Mesendoderm (in vitro differentiated cells): Measurements from ENCODE around the gene SPATA19. TPM values are rescaled to one million over a fixed set of nuclear protein-coding genes. Genes with fewer than 3 reads are reported as not detected.
A peak's percentile ranks its signal among the peaks of the same experiment; 100 is the strongest.

ENCODE experiments used
- DNase-seq: peaks from one replicate; pipeline ENCODE4 v3.0.0; 2013
- H2AK5ac ChIP-seq: 2 replicates; pipeline ENCODE4 v1.6.1; 2013; ENCODE audit warnings: low read length, inconsistent platforms
- H2BK120ac ChIP-seq: 2 replicates; pipeline ENCODE4 v1.6.1; 2013; ENCODE audit warnings: low read depth, mild to moderate bottlenecking, low read length, moderate library complexity, mixed read lengths
- H2BK15ac ChIP-seq: replicated peaks from 2 replicates; pipeline ENCODE4 v1.6.1; 2013; ENCODE audit warnings: low read depth, mild to moderate bottlenecking, moderate library complexity
- H2BK5ac ChIP-seq: 2 replicates; pipeline ENCODE4 v1.6.1; 2013; ENCODE audit warnings: low read length, inconsistent platforms
- H3K18ac ChIP-seq: 2 replicates; pipeline ENCODE4 v1.6.1; 2013; ENCODE audit warnings: mild to moderate bottlenecking, low read length, mixed read lengths
- H3K23ac ChIP-seq: one replicate; pipeline ENCODE4 v1.6.1; 2013; ENCODE audit warnings: low read length
- H3K27ac ChIP-seq: 2 replicates; pipeline ENCODE4 v1.5.1; 2013; ENCODE audit warnings: low read depth, mild to moderate bottlenecking, inconsistent platforms, low read length, moderate library complexity
- H3K27me3 ChIP-seq: 2 replicates; pipeline ENCODE4 v1.6.1; 2013; ENCODE audit warnings: low read length, control low read depth, mild to moderate bottlenecking, inconsistent platforms; ENCODE audit not compliant: insufficient read depth, poor library complexity
- H3K36me3 ChIP-seq: 2 replicates; pipeline ENCODE4 v1.6.1; 2013; ENCODE audit warnings: low read length, inconsistent platforms; ENCODE audit not compliant: control insufficient read depth, insufficient read depth
- H3K4ac ChIP-seq: one replicate; pipeline ENCODE4 v1.6.1; 2013; ENCODE audit warnings: low read depth, mild to moderate bottlenecking, low read length, moderate library complexity
- H3K4me1 ChIP-seq: 2 replicates; pipeline ENCODE4 v1.6.1; 2013; ENCODE audit warnings: low read depth, low read length, inconsistent platforms; ENCODE audit not compliant: control insufficient read depth
- H3K4me2 ChIP-seq: 2 replicates; pipeline ENCODE4 v1.6.1; 2013; ENCODE audit warnings: low read length
- H3K4me3 ChIP-seq: 2 replicates; pipeline ENCODE4 v1.5.1; 2013; ENCODE audit warnings: mild to moderate bottlenecking, low read length
- H3K56ac ChIP-seq: one replicate; pipeline ENCODE4 v1.6.1; 2013; ENCODE audit warnings: low read length
- H3K79me1 ChIP-seq: 2 replicates; pipeline ENCODE4 v1.6.1; 2013; ENCODE audit warnings: low read length, inconsistent platforms
- H3K79me2 ChIP-seq: 2 replicates; pipeline ENCODE4 v1.6.1; 2013; ENCODE audit warnings: mild to moderate bottlenecking, low read length; ENCODE audit not compliant: control insufficient read depth, insufficient read depth
- H3K9ac ChIP-seq: 2 replicates; pipeline ENCODE4 v1.6.1; 2013; ENCODE audit warnings: low read length, inconsistent platforms
- H4K5ac ChIP-seq: one replicate; pipeline ENCODE4 v1.6.1; 2013; ENCODE audit warnings: low read length
- H4K8ac ChIP-seq: one replicate; pipeline ENCODE4 v1.6.1; 2013; ENCODE audit warnings: low read depth, mild to moderate bottlenecking, control low read depth, low read length, moderate library complexity
- WGBS: extraction: QIAGEN DNeasy Blood & Tissue Kit; methylation state at CpG from one replicate; pipeline ENCODE4 v1.1.7; 2013; ENCODE audit warnings: low lambda C conversion rate, missing lambda C conversion rate; ENCODE audit not compliant: insufficient coverage; ENCODE audit errors: extremely low coverage; 5-methylcytosine and 5-hydroxymethylcytosine counted together
- polyA plus RNA-seq, 2 experiments: library from polyadenylated mRNA; stranded (reverse); fragments of 200-250 nt; gene quantifications; one replicate each; pipeline ENCODE4 v1.2.3, GENCODE V29; 2013

SPATA19 gene, protein sequence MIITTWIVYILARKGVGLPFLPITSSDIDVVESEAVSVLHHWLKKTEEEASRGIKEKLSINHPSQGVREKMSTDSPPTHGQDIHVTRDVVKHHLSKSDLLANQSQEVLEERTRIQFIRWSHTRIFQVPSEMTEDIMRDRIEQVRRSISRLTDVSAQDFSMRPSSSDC
- polyA plus RNA-seq (2013, experiment 1 of 2) = not detected
- polyA plus RNA-seq (2013, experiment 2 of 2) = not detected

DNA sequence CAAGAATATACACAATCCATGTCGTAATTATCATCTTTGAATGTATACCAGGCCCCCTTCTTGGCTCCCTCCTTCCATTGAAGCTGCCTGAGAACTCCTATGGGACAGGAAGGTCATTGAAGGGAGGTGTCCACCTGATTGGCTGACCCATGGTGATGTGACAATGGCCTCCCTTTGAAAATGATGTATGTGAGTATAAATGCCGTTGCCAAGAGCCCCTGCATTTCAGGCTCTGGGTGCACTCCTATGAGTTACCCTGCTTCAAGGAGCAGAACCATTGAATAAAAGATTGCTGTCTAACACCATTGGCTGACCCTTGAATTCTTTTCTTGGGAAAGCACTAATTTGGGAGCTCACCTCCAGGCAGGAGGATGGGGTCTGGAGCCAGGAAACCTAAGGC is at the start of gene SPATA19:
TSS of gene SPATA19 (minus strand) at position 101 of the 400 bp plus-strand sequence. CDS start at position 34, 67 bp downstream.
- DNase-seq = no peak
- Histone ChIP-seq H3K56ac (no peak within 1 kb of the TSS), H2BK15ac (no peak within 1 kb of the TSS), H3K4me2 (no peak within 1 kb of the TSS), H3K9ac (no peak within 1 kb of the TSS), H3K23ac (no peak within 1 kb of the TSS), H3K79me2 (no peaks in the 10 kb centered on the region), H2BK5ac (no peak within 1 kb of the TSS), H4K8ac (no peak within 1 kb of the TSS), H3K4ac (no peak within 1 kb of the TSS), H3K18ac (no peak within 1 kb of the TSS), H2AK5ac (no peak within 1 kb of the TSS), H3K4me1 (no peaks in the 10 kb centered on the region), H4K5ac (no peak within 1 kb of the TSS), H3K36me3 (no peaks in the 10 kb centered on the region), H3K27me3 (no peaks in the 10 kb centered on the region), H3K79me1 (no peaks in the 10 kb centered on the region), H3K4me3 (no peak within 1 kb of the TSS), H2BK120ac (no peak within 1 kb of the TSS), H3K27ac (no peak within 1 kb of the TSS)
- WGBS = no CpG with 5 or more reads among the region's 2 CpGs

DNA sequence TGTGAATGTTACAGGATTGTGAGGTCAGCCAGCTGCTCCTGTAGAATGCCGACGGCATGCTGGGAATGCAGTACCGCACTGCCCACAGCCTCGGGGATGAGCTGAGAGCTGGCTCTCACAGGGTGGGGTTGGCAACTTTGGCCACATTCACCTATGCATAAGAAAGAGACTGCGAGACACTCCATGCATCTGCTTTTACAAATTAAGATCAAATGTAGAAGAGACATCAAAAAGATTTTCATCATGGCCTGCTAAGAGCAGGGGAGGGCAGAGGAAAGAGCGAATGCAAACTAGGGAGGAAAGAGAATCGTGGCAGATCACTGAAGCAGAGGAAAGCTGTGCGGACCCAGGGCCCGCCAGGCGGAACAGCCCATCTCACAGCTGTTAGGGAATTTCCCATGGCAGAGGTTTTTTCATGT is 49.8 kb upstream of the SPATA19 start:
- H3K4me3 ChIP-seq = no peak overlapping the region
- peak; percentile 87 for DNase-seq
- no peak overlapping the region for H3K4me2 ChIP-seq
- H2AK5ac ChIP-seq = no peak overlapping the region
- H3K18ac ChIP-seq = no peak overlapping the region
- no peaks in the 10 kb centered on the region for H3K79me2 ChIP-seq
- no peak overlapping the region for H3K9ac ChIP-seq
- no peaks in the 10 kb centered on the region for H3K36me3 ChIP-seq
- no peak overlapping the region for H3K27ac ChIP-seq
- no peak overlapping the region for H2BK120ac ChIP-seq
- H4K5ac ChIP-seq = no peak overlapping the region
- no peaks in the 10 kb centered on the region for H3K27me3 ChIP-seq
- no peak overlapping the region for H2BK5ac ChIP-seq
- no peak overlapping the region for H2BK15ac ChIP-seq
- no peak overlapping the region for H3K23ac ChIP-seq
- no peak overlapping the region for H4K8ac ChIP-seq
- H3K56ac ChIP-seq = no peak overlapping the region
- H3K79me1 ChIP-seq = no peaks in the 10 kb centered on the region
- WGBS = no CpG with 5 or more reads among the region's 10 CpGs
- no peak overlapping the region for H3K4ac ChIP-seq
- no peaks in the 10 kb centered on the region for H3K4me1 ChIP-seq

DNA sequence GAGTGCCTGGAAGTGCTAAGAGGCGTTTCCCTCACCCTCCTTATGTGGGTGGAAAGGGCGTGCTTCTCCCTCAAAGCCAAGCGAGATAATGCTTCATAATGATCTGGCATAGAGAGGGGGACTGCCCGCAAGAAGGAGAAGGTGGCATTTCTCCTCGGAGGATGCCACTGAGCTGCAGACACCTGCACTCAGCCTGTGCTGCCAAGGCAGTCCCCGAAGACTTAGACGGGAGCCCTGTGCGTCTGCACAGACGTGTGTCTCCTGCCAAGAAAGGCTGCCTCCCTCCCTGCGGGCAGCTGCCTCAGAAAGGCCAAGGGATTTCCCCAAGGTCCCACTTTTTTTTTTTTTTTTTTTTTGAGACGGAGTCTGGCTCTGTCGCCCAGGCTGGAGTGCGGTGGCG is 48.1 kb upstream of the SPATA19 start:
- peak overlapping the region; percentile 6 for H3K56ac ChIP-seq
- no peak overlapping the region for H3K4me3 ChIP-seq
- WGBS = no CpG with 5 or more reads among the region's 14 CpGs
- H2BK5ac ChIP-seq = no peak overlapping the region
- H3K27ac ChIP-seq = no peak overlapping the region
- no peak overlapping the region for H3K4ac ChIP-seq
- H3K27me3 ChIP-seq = no peaks in the 10 kb centered on the region
- H3K23ac ChIP-seq = no peak overlapping the region
- no peak overlapping the region for H2AK5ac ChIP-seq
- no peak overlapping the region for H2BK15ac ChIP-seq
- H3K9ac ChIP-seq = no peak overlapping the region
- no peaks in the 10 kb centered on the region for H3K36me3 ChIP-seq
- H3K79me1 ChIP-seq = no peaks in the 10 kb centered on the region
- H3K79me2 ChIP-seq = no peaks in the 10 kb centered on the region
- no peak overlapping the region for H4K8ac ChIP-seq
- DNase-seq = no peak
- no peaks in the 10 kb centered on the region for H3K4me1 ChIP-seq
- no peak overlapping the region for H3K4me2 ChIP-seq
- H3K18ac ChIP-seq = no peak overlapping the region
- no peak overlapping the region for H4K5ac ChIP-seq
- H2BK120ac ChIP-seq = no peak overlapping the region

DNA sequence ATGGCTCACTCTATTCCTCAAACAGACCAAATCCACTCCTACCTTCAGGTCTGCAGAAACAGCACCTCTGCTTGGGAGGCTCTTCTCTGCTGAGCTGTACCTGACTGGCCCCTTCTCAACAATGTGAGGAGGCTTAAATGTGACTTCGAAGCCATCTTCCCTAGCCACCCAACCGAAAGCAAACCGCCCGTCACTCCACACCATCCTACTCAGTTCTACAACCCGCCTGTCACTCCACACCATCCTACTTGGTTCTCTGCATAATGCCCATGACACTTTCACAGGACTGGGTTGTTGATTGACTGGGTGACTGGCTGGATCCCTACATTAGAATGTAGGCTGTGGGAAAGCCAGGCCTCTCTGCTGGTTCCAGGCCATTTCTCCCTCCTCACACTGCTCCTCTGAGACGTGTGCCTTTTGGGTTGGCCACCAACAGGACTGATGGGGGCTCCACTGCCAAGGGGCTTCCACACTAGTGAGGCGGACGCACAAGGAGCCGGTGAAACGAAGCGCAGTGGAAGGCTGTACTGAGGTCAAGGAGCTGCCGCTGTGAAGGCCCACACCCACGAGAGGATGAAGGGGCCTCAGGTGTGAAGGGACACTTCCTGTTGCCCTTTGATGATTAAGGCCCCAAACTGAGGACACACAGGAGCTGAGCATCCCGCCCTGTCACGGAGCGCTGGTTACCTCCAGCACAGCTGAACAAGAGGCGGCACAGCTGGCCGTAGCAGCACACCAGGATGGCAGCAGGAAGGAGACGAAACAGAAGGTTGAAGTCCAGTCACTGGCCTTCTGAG is 47.5 kb upstream of the SPATA19 start:
- WGBS = no CpG with 5 or more reads among the region's 19 CpGs
- Histone ChIP-seq H3K4me2 (no peak overlapping the region), H2BK5ac (no peak overlapping the region)

DNA sequence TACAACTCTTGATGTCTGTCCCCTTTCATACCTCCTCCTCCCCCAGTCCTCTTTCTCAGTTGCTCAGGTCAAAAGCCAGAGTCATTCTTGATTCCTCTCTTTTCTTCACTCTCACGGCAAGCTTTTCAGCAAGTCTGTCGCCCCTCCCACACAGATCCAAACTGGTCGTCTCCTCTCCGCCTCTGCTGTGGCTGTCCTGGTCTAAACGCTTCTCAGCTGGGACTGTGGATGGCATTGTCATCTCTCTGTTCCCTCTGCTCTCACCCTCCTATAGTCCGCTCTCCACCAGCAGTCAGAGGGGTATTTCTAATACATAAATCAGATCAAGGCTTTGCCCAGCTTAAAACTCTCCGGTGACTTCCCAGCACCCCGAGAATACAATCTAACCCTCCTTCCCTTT is 46.8 kb upstream of the SPATA19 start:
- WGBS = no CpG with 5 or more reads among the region's 8 CpGs
- no peak overlapping the region for H3K4me2 ChIP-seq
- H2BK5ac ChIP-seq = no peak overlapping the region
- H3K4me3 ChIP-seq = no peak overlapping the region
- H3K27me3 ChIP-seq = no peaks in the 10 kb centered on the region
- no peaks in the 10 kb centered on the region for H3K79me1 ChIP-seq
- peak overlapping the region; percentile 22 for H3K56ac ChIP-seq
- H3K27ac ChIP-seq = no peak overlapping the region
- H3K9ac ChIP-seq = no peak overlapping the region
- no peak overlapping the region for H4K5ac ChIP-seq
- no peak overlapping the region for H3K18ac ChIP-seq
- H2AK5ac ChIP-seq = no peak overlapping the region
- no peak overlapping the region for H4K8ac ChIP-seq
- H3K36me3 ChIP-seq = no peaks in the 10 kb centered on the region
- DNase-seq = no peak
- H2BK120ac ChIP-seq = no peak overlapping the region
- H3K4ac ChIP-seq = no peak overlapping the region
- no peak overlapping the region for H2BK15ac ChIP-seq
- no peaks in the 10 kb centered on the region for H3K4me1 ChIP-seq
- no peak overlapping the region for H3K23ac ChIP-seq
- no peaks in the 10 kb centered on the region for H3K79me2 ChIP-seq

More for the DNA sequence above, 47.5 kb upstream of the SPATA19 start:
- no peak overlapping the region for H3K4ac ChIP-seq
- no peak for DNase-seq
- H2AK5ac ChIP-seq = no peak overlapping the region
- no peak overlapping the region for H3K18ac ChIP-seq
- no peaks in the 10 kb centered on the region for H3K36me3 ChIP-seq
- no peaks in the 10 kb centered on the region for H3K79me2 ChIP-seq
- no peak overlapping the region for H2BK15ac ChIP-seq
- H3K4me1 ChIP-seq = no peaks in the 10 kb centered on the region
- H4K8ac ChIP-seq = no peak overlapping the region
- H4K5ac ChIP-seq = no peak overlapping the region
- H3K27ac ChIP-seq = no peak overlapping the region
- H3K56ac ChIP-seq = no peak overlapping the region
- H3K9ac ChIP-seq = no peak overlapping the region
- H3K27me3 ChIP-seq = no peaks in the 10 kb centered on the region
- H3K4me3 ChIP-seq = no peak overlapping the region
- no peak overlapping the region for H3K23ac ChIP-seq
- no peaks in the 10 kb centered on the region for H3K79me1 ChIP-seq
- no peak overlapping the region for H2BK120ac ChIP-seq
